Measurements from ENCODE around the gene KANK4.
"Not testable (repeated sequence)": the region's sequence is repeated elsewhere in the genome, so short reads cannot be mapped to it uniquely, and the experiment has no call there.

Gene KANK4

GRCh38 chr1:62237950-62238374 lies 81.3 kb downstream of the KANK4 start:
- DNase-seq (ENCODE audit: low read depth) = no peak

GRCh38 chr1:62237361-62237760 lies 81.9 kb downstream of the KANK4 start:
- no peak for DNase-seq (ENCODE audit: low read depth)

GRCh38 chr1:62235576-62235975 lies 83.7 kb downstream of the KANK4 start:
- no peak for DNase-seq (ENCODE audit: low read depth)

- no peak for DNase-seq (ENCODE audit: low read depth)
Observed at GRCh38 chr1:62234688-62235087, 84.5 kb downstream of the KANK4 start.

GRCh38 chr1:62233926-62234450 lies 85.2 kb downstream of the KANK4 start:
- no peak for DNase-seq (ENCODE audit: low read depth)

- no peak for DNase-seq (ENCODE audit: low read depth)
Observed at GRCh38 chr1:62232871-62233278, 86.4 kb downstream of the KANK4 start.

- DNase-seq (ENCODE audit: low read depth) = no peak
Observed at GRCh38 chr1:62230718-62231117, 88.5 kb downstream of the KANK4 start.

- DNase-seq (ENCODE audit: low read depth) = no peak
Observed at GRCh38 chr1:62229932-62230331, 89.3 kb downstream of the KANK4 start.

GRCh38 chr1:62229468-62229867 lies 89.8 kb downstream of the KANK4 start:
- no peak for DNase-seq (ENCODE audit: low read depth)

- no peak for DNase-seq (ENCODE audit: low read depth)
Observed at GRCh38 chr1:62228883-62229187, 90.4 kb downstream of the KANK4 start.

- no peak for DNase-seq (ENCODE audit: low read depth)
Observed at GRCh38 chr1:62228136-62228882, 90.9 kb downstream of the KANK4 start.

GRCh38 chr1:62227496-62227895 lies 91.7 kb downstream of the KANK4 start:
- no peak for DNase-seq (ENCODE audit: low read depth)

- DNase-seq (ENCODE audit: low read depth) = no peak
Observed at GRCh38 chr1:62224182-62224581, 95.1 kb downstream of the KANK4 start.

GRCh38 chr1:62222321-62222720 lies 96.9 kb downstream of the KANK4 start:
- no peak for DNase-seq (ENCODE audit: low read depth)

- no peak for DNase-seq (ENCODE audit: low read depth)
Observed at GRCh38 chr1:62221171-62221570, 98.1 kb downstream of the KANK4 start.

GRCh38 chr1:62220456-62220855 lies 98.8 kb downstream of the KANK4 start:
- DNase-seq (ENCODE audit: low read depth) = not testable (repeated sequence)

GRCh38 chr1:62218604-62219003 lies 100.6 kb downstream of the KANK4 start:
- no peak for DNase-seq (ENCODE audit: low read depth)

GRCh38 chr1:62213075-62213914 lies 105.9 kb downstream of the KANK4 start:
- DNase-seq (ENCODE audit: low read depth) = no peak

GRCh38 chr1:62212411-62212810 lies 106.8 kb downstream of the KANK4 start:
- no peak for DNase-seq (ENCODE audit: low read depth)

GRCh38 chr1:62210960-62211359 lies 108.3 kb downstream of the KANK4 start:
- DNase-seq (ENCODE audit: low read depth) = no peak

GRCh38 chr1:62209931-62210595 lies 109.2 kb downstream of the KANK4 start:
- no peak for DNase-seq (ENCODE audit: low read depth)

- no peak for DNase-seq (ENCODE audit: low read depth)
Observed at GRCh38 chr1:62208970-62209369, 110.3 kb downstream of the KANK4 start.

- no peak for DNase-seq (ENCODE audit: low read depth)
Observed at GRCh38 chr1:62208087-62208486, 111.1 kb downstream of the KANK4 start.

All from stimulated activated CD4-positive, alpha-beta T cell treated with anti-CD3 and anti-CD28 coated beads, Interleukin-2, amount 100 ng/mL, for 4 hours (primary cell).